ENCODE data around the gene MOGAT2.

The MOGAT2 gene

GRCh38 chr11:75760243-75760642 lies 42.6 kb downstream of the MOGAT2 start:
- TF ChIP-seq, protein P1, sequence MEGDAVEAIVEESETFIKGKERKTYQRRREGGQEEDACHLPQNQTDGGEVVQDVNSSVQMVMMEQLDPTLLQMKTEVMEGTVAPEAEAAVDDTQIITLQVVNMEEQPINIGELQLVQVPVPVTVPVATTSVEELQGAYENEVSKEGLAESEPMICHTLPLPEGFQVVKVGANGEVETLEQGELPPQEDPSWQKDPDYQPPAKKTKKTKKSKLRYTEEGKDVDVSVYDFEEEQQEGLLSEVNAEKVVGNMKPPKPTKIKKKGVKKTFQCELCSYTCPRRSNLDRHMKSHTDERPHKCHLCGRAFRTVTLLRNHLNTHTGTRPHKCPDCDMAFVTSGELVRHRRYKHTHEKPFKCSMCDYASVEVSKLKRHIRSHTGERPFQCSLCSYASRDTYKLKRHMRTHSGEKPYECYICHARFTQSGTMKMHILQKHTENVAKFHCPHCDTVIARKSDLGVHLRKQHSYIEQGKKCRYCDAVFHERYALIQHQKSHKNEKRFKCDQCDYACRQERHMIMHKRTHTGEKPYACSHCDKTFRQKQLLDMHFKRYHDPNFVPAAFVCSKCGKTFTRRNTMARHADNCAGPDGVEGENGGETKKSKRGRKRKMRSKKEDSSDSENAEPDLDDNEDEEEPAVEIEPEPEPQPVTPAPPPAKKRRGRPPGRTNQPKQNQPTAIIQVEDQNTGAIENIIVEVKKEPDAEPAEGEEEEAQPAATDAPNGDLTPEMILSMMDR (IDR thresholded peaks at IDR 0.05; ENCODE audit: insufficient read depth, low read depth, low read length, missing control alignments), result no peak
- no peak for DNase-seq (ENCODE audit: low read depth)
- H3K4me3 ChIP-seq (ENCODE audit: low read depth, low read length), result no peak overlapping the region

GRCh38 chr11:75760710-75761493 lies 43.3 kb downstream of the MOGAT2 start:
- DNase-seq (ENCODE audit: low read depth), result no peak
- TF ChIP-seq, protein P1 (IDR thresholded peaks at IDR 0.05; ENCODE audit: insufficient read depth, low read depth, low read length, missing control alignments), result no peak
- no peak overlapping the region for H3K4me3 ChIP-seq (ENCODE audit: low read depth, low read length)

- TF ChIP-seq, protein P1 (IDR thresholded peaks at IDR 0.05; ENCODE audit: insufficient read depth, low read depth, low read length, missing control alignments), result no peak
- DNase-seq (ENCODE audit: low read depth), result no peak
- H3K4me3 ChIP-seq (ENCODE audit: low read depth, low read length), result no peak overlapping the region
These were observed 44.5 kb downstream of the MOGAT2 start for GRCh38 chr11:75762158-75762557.

- no peak overlapping the region for H3K4me3 ChIP-seq (ENCODE audit: low read depth, low read length)
- no peak for DNase-seq (ENCODE audit: low read depth)
- TF ChIP-seq, protein P1 (IDR thresholded peaks at IDR 0.05; ENCODE audit: insufficient read depth, low read depth, low read length, missing control alignments), result no peak
These were observed 45.2 kb downstream of the MOGAT2 start for GRCh38 chr11:75762885-75763284.

DNA sequence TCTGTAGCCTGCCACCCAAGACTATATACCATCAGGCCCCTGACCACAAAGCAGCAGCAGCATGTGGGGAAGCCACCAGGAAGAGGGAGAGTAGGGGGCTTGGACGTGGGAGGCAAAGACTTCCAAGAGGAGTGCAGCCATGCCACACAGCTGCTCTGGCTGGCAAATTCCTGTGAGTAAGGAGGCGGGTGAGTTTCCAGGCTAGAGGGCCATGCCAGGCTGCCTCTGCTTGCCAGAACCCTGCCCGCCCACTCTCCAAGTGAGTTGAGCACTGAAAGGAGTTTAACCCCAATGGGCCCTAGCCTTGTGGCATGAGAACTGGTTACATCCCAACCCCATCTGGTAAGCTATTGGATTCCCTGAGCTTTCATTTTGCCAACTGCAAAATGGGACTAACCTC lies 46.2 kb downstream of the MOGAT2 start:
- DNase-seq (ENCODE audit: low read depth), result no peak
- no peak overlapping the region for H3K4me3 ChIP-seq (ENCODE audit: low read depth, low read length)
- TF ChIP-seq, protein P1 (IDR thresholded peaks at IDR 0.05; ENCODE audit: insufficient read depth, low read depth, low read length, missing control alignments), result no peak

DNA sequence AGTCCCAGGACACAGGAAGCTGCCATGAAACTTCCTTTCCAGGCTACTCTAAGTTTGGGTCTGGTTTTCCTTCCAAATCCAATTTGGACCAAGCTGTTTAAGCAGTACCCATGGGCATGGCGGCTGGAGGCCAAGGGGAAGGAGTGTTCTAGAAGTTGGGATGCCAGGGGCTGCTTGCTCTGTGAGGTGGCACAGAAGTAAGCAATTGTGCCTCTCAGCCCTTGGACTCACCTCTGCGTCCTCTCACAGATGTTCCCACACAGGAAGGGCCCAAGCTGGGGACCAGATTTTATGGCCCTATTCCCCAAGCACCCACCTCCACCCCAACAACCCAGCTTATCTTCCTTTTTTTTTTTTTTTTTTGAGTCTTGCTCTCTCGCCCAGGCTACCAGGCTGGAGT lies 47.5 kb downstream of the MOGAT2 start:
- DNase-seq (ENCODE audit: low read depth), result no peak
- TF ChIP-seq, protein P1 (IDR thresholded peaks at IDR 0.05; ENCODE audit: insufficient read depth, low read depth, low read length, missing control alignments), result no peak
- no peak overlapping the region for H3K4me3 ChIP-seq (ENCODE audit: low read depth, low read length)
